ENCODE data around the gene PLEKHB2. TPM values are rescaled to one million over a fixed set of nuclear protein-coding genes. Genes with fewer than 3 reads are reported as not detected.

PLEKHB2 gene
- total RNA-seq, 2 experiments from 2014 or later, result 23.4 to 38.3 TPM

DNA sequence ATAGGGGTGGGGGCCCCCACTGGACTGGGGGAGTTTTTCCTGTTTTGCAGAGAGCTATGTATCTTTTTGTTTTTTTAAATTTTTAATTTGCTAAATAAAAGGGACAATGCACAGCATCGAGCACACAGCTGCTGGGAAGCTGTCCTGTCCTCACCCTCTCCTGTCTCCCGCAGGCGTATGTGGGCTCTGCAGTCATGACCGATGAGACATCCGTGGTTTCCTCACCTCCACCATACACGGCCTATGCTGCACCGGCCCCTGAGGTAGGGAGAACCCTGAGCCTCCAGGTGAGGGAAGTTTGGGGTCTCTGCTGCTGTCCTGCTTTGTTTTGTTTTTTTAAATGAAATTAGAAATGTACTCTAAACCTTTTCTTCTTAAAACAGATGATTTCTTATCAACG is 27.6 kb downstream of the PLEKHB2 start:
- CTCF ChIA-PET (ENCODE audit: unreplicated experiment), result no interaction called here

GRCh38 chr2:131140581-131140980 is 35.4 kb downstream of the PLEKHB2 start:
- Histone ChIP-seq H2AFZ (ENCODE audit: low read length) (no peak overlapping the region), H4K20me1 (ENCODE audit: insufficient read depth, low read length) (no peaks in the 10 kb centered on the region)

More for the DNA sequence above, 27.6 kb downstream of the PLEKHB2 start:
- Histone ChIP-seq H3K27ac (ENCODE audit: low read depth, low read length, poor library complexity, severe bottlenecking) (no peak overlapping the region), H2AFZ (ENCODE audit: low read length) (no peak overlapping the region), H4K20me1 (ENCODE audit: insufficient read depth, low read length) (no peaks in the 10 kb centered on the region), H3K9me3 (ENCODE audit: low read length) (no peaks in the 10 kb centered on the region), H3K79me2 (ENCODE audit: insufficient read depth, low read depth, low read length) (peaks cover 6% of the 10 kb centered on the region; the same call in 1 of the 2 replicates), H3K36me3 (ENCODE audit: insufficient read depth, low read length) (peaks cover 82% of the 10 kb centered on the region), H3K4me1 (ENCODE audit: insufficient read depth, low read length, poor library complexity, severe bottlenecking) (no peaks in the 10 kb centered on the region), H3K9me2 (ENCODE audit: insufficient read depth, low read length) (no peaks in the 10 kb centered on the region), H3K4me2 (ENCODE audit: low read length) (no peak overlapping the region), H3K4me3 (ENCODE audit: low read depth, low read length, poor library complexity, severe bottlenecking) (no peak overlapping the region)
- POLR2A ChIA-PET, result interaction anchor here (0.6 to 1.0 kb wide), 5 partner anchors 12 to 1281 kb away, joined by 3 to 5 read pairs (median 4); no protein-coding TSS in a partner anchor
- TF ChIP-seq EZH2phosphoT487 (IDR thresholded peaks at IDR 0.05; ENCODE audit: borderline replicate concordance, low read depth, low read length), result no peak
- TF ChIP-seq, protein P1, sequence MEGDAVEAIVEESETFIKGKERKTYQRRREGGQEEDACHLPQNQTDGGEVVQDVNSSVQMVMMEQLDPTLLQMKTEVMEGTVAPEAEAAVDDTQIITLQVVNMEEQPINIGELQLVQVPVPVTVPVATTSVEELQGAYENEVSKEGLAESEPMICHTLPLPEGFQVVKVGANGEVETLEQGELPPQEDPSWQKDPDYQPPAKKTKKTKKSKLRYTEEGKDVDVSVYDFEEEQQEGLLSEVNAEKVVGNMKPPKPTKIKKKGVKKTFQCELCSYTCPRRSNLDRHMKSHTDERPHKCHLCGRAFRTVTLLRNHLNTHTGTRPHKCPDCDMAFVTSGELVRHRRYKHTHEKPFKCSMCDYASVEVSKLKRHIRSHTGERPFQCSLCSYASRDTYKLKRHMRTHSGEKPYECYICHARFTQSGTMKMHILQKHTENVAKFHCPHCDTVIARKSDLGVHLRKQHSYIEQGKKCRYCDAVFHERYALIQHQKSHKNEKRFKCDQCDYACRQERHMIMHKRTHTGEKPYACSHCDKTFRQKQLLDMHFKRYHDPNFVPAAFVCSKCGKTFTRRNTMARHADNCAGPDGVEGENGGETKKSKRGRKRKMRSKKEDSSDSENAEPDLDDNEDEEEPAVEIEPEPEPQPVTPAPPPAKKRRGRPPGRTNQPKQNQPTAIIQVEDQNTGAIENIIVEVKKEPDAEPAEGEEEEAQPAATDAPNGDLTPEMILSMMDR (conservative IDR thresholded peaks at IDR 0.05; ENCODE audit: low read length), result no peak
- intact Hi-C loops (cut with micrococcal nuclease; ENCODE audit: unreplicated experiment), result no loop called here
- BruUV-seq (replicated peaks), result no TSS peak
- no peak for DNase-seq (ENCODE audit: low spot score)

GRCh38 chr2:131142849-131143248 is 37.7 kb downstream of the PLEKHB2 start:
- Histone ChIP-seq H4K20me1 (ENCODE audit: insufficient read depth, low read length) (no peaks in the 10 kb centered on the region), H3K27ac (ENCODE audit: low read depth, low read length, poor library complexity, severe bottlenecking) (no peak overlapping the region), H3K79me2 (ENCODE audit: insufficient read depth, low read depth, low read length) (peaks cover 5% of the 10 kb centered on the region; the same call in 1 of the 2 replicates), H3K36me3 (ENCODE audit: insufficient read depth, low read length) (peaks cover 84% of the 10 kb centered on the region), H3K9me3 (ENCODE audit: low read length) (no peaks in the 10 kb centered on the region), H3K4me2 (ENCODE audit: low read length) (no peak overlapping the region), H2AFZ (ENCODE audit: low read length) (no peak overlapping the region), H3K4me3 (ENCODE audit: low read depth, low read length, poor library complexity, severe bottlenecking) (no peak overlapping the region), H3K4me1 (ENCODE audit: insufficient read depth, low read length, poor library complexity, severe bottlenecking) (peaks cover 34% of the 10 kb centered on the region), H3K9me2 (ENCODE audit: insufficient read depth, low read length) (no peaks in the 10 kb centered on the region)
- POLR2A ChIA-PET, result no interaction called here
- CTCF ChIA-PET (ENCODE audit: unreplicated experiment), result no interaction called here
- TF ChIP-seq, protein P1 (conservative IDR thresholded peaks at IDR 0.05; ENCODE audit: low read length), result no peak
- no peak for TF ChIP-seq EZH2phosphoT487 (IDR thresholded peaks at IDR 0.05; ENCODE audit: borderline replicate concordance, low read depth, low read length)
- no peak for DNase-seq (ENCODE audit: low spot score)
- intact Hi-C loops (cut with micrococcal nuclease; ENCODE audit: unreplicated experiment), result no loop called here
- no TSS peak for BruUV-seq (replicated peaks)

More at GRCh38 chr2:131140581-131140980, 35.4 kb downstream of the PLEKHB2 start:
- Histone ChIP-seq H3K79me2 (ENCODE audit: insufficient read depth, low read depth, low read length) (peaks cover 11% of the 10 kb centered on the region; the same call in 1 of the 2 replicates), H3K4me3 (ENCODE audit: low read depth, low read length, poor library complexity, severe bottlenecking) (no peak overlapping the region), H3K27ac (ENCODE audit: low read depth, low read length, poor library complexity, severe bottlenecking) (no peak overlapping the region), H3K9me2 (ENCODE audit: insufficient read depth, low read length) (no peaks in the 10 kb centered on the region), H3K36me3 (ENCODE audit: insufficient read depth, low read length) (peaks cover 82% of the 10 kb centered on the region), H3K4me2 (ENCODE audit: low read length) (no peak overlapping the region), H3K4me1 (ENCODE audit: insufficient read depth, low read length, poor library complexity, severe bottlenecking) (peaks cover 17% of the 10 kb centered on the region), H3K9me3 (ENCODE audit: low read length) (no peaks in the 10 kb centered on the region)
- TF ChIP-seq EZH2phosphoT487 (IDR thresholded peaks at IDR 0.05; ENCODE audit: borderline replicate concordance, low read depth, low read length), result no peak
- TF ChIP-seq, protein P1 (conservative IDR thresholded peaks at IDR 0.05; ENCODE audit: low read length), result no peak
- intact Hi-C loops (cut with micrococcal nuclease; ENCODE audit: unreplicated experiment), result no loop called here
- ChIA-PET POLR2A (interaction anchor here (0.5 kb wide), 1 partner anchor 218 kb away, joined by 3 read pairs; no protein-coding TSS in a partner anchor), CTCF (ENCODE audit: unreplicated experiment) (no interaction called here)
- DNase-seq (ENCODE audit: low spot score), result no peak
- no TSS peak for BruUV-seq (replicated peaks)

Data from OCI-LY7 (cell line).